ENCODE data around the gene DGCR2.

The DGCR2 gene

DNA sequence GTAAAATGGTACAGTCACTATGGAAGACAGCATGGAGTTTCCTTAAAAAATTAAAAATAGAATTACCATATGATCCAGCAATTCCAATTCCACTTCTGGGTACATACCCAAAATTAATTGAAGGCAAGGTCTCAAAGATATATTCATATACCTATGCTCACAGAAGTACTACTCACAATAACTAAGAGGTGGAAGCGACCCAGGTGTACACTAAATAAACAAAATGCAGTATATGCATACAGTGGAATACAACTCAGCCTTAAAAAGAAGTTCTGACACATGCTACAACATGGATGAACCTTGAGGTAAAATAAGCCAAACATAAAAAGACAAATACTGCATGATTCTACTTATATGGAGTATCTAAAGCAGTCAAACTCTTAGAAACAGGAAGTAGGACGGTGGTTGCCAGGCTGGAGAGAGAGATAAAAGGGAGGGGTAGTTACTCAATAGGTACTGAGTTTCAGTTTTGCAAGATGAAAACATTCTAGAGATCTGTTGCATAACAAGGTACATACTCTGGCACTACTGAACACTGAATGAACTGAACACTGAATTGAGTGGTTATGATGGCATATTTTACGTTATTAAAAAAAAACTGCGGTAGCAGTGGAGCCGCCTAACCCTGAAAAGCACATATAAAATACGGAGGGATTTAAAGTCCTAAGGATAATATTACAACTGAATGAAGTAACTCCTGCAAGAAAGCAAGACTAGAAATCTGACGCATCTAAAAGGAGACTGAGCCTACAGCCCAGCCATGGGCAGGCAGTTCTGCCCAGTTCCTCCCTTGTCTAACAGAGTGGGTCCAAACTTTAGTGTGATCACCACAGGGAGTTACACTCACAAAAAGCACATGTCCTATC, 12.8 kb downstream of the DGCR2 start:
- no peak for TF ChIP-seq CTCF (IDR thresholded peaks at IDR 0.05; ENCODE audit: low read depth, low read length)
- DNase-seq, result no peak
- Histone ChIP-seq H3K4me1 (no peaks in the 10 kb centered on the region), H3K4me3 (ENCODE audit: low read depth, low read length) (no peak overlapping the region), H3K9me3 (no peaks in the 10 kb centered on the region), H3K27me3 (no peaks in the 10 kb centered on the region), H3K36me3 (peaks cover 6% of the 10 kb centered on the region; the same call in 1 of the 2 replicates)

- no peak for TF ChIP-seq CTCF (IDR thresholded peaks at IDR 0.05; ENCODE audit: low read depth, low read length)
- no peaks in the 10 kb centered on the region for H3K9me3 ChIP-seq
Measured at GRCh38 chr22:19108807-19109197, 13.4 kb downstream of the DGCR2 start.

DNA sequence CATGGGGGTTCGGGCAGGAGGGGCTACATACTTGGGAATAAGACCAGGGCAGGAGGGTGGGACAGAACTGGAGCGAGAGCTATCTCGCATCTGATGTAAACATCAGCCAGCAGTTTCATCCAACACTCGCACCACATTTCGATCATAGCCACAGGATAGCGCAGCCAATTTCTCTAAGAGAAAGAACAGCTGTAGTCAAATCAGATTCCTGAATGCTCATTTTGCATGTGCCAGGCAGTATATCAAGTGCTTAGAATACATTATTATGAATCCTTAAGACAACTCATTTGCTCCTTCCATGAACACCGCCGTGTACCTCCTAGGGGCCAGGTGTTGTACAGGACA, 14.5 kb downstream of the DGCR2 start:
- no peak for TF ChIP-seq CTCF (IDR thresholded peaks at IDR 0.05; ENCODE audit: low read depth, low read length)
- no peak for DNase-seq
- H3K4me1 ChIP-seq, result no peaks in the 10 kb centered on the region
- H3K4me3 ChIP-seq (ENCODE audit: low read depth, low read length), result no peak overlapping the region
- peaks cover 6% of the 10 kb centered on the region; the same call in 1 of the 2 replicates for H3K36me3 ChIP-seq
- no peaks in the 10 kb centered on the region for H3K9me3 ChIP-seq
- H3K27me3 ChIP-seq, result no peaks in the 10 kb centered on the region

More at GRCh38 chr22:19108807-19109197, 13.4 kb downstream of the DGCR2 start:
- peaks cover 6% of the 10 kb centered on the region; the same call in 1 of the 2 replicates for H3K36me3 ChIP-seq
- H3K27me3 ChIP-seq, result no peaks in the 10 kb centered on the region
- no peaks in the 10 kb centered on the region for H3K4me1 ChIP-seq
- DNase-seq, result no peak
- no peak overlapping the region for H3K4me3 ChIP-seq (ENCODE audit: low read depth, low read length)

GRCh38 chr22:19106886-19107729, 15.1 kb downstream of the DGCR2 start:
- Histone ChIP-seq H3K36me3 (peaks cover 6% of the 10 kb centered on the region; the same call in 1 of the 2 replicates), H3K4me3 (ENCODE audit: low read depth, low read length) (no peak overlapping the region), H3K9me3 (no peaks in the 10 kb centered on the region), H3K4me1 (no peaks in the 10 kb centered on the region), H3K27me3 (no peaks in the 10 kb centered on the region)
- no peak for DNase-seq
- no peak for TF ChIP-seq CTCF (IDR thresholded peaks at IDR 0.05; ENCODE audit: low read depth, low read length)

- DNase-seq, result peak; percentile 34
- Histone ChIP-seq H3K9me3 (no peaks in the 10 kb centered on the region), H3K4me3 (ENCODE audit: low read depth, low read length) (no peak overlapping the region), H3K4me1 (no peaks in the 10 kb centered on the region), H3K36me3 (peaks cover 4% of the 10 kb centered on the region; the same call in 1 of the 2 replicates), H3K27me3 (no peaks in the 10 kb centered on the region)
- peak; percentile 54 for TF ChIP-seq CTCF (IDR thresholded peaks at IDR 0.05; ENCODE audit: low read depth, low read length)
Measured at GRCh38 chr22:19105867-19106802, 16.1 kb downstream of the DGCR2 start.
